B cell (primary cell): ENCODE measurements around the gene KLHL20. TPM values are rescaled to one million over a fixed set of nuclear protein-coding genes. Genes with fewer than 3 reads are reported as not detected.

ENCODE experiments used
- ATAC-seq: fragments of 200-7000 bp; cut with Tn5 transposase; one replicate; pipeline ENCODE4 v1.10.0; 2021; ENCODE audit warnings: low read depth, mild to moderate bottlenecking, moderate number of reproducible peaks, moderate library complexity
- CTCF ChIA-PET: fragments of 350-600 bp; sonication (Branson Sonifier 250); formaldehyde crosslinking; loops from one replicate; lab custom pipeline; 2021; ENCODE audit warnings: antibody characterized with exemption, inconsistent platforms; lab: Charles Lee
- POLR2A ChIA-PET: fragments of 350-600 bp; sonication (Branson Sonifier 250); formaldehyde crosslinking; loops from one replicate; lab custom pipeline; 2021; ENCODE audit warnings: antibody characterized with exemption; lab: Charles Lee
- DNase-seq: peaks from one replicate; pipeline ENCODE4 v3.0.0; 2013
- H2AFZ ChIP-seq: 2 replicates; pipeline ENCODE4 v1.6.1; 2012; ENCODE audit warnings: mild to moderate bottlenecking, low read depth, low read length; ENCODE audit not compliant: insufficient read depth, poor library complexity, severe bottlenecking
- H3K27ac ChIP-seq, 2 donors: 1 replicate in 1 of 2; 2 replicates in 1 of 2; pipeline ENCODE4 v1.5.1; 2012 to 2013; ENCODE audit warnings: low read length in 2 of 2, mild to moderate bottlenecking in 2 of 2, moderate library complexity in 1 of 2
- H3K27me3 ChIP-seq, 4 experiments: fragments of 200-600 bp in 1 of 4; sonication (generic) in 1 of 4; replicated peaks in 1 of 4; 1 replicate in 2 of 4; 2 replicates in 2 of 4; pipeline versions ENCODE4 v1.6.1 to v1.7.0; 2013 to 2016; ENCODE audit warnings: low read length in 3 of 4, mild to moderate bottlenecking in 2 of 4, mixed read lengths in 1 of 4, moderate library complexity in 1 of 4; ENCODE audit not compliant: insufficient read depth in 4 of 4, control insufficient read depth in 3 of 4; ENCODE audit errors: control extremely low read depth in 1 of 4
- H3K36me3 ChIP-seq, 2 experiments: replicated peaks in 1 of 2; 1 replicate in 1 of 2; 2 replicates in 1 of 2; pipeline versions ENCODE4 v1.6.1 to v1.7.1; 2013; ENCODE audit warnings: low read length in 1 of 2; ENCODE audit not compliant: insufficient read depth in 2 of 2, control insufficient read depth in 1 of 2; ENCODE audit errors: control extremely low read depth in 1 of 2, extremely low read depth in 1 of 2
- H3K4me1 ChIP-seq, 2 donors: fragments of 200-600 bp in 1 of 2; sonication (generic) in 1 of 2; 1 replicate in 1 of 2; 2 replicates in 1 of 2; pipeline versions ENCODE4 v1.5.1 to v1.6.1; 2013 to 2017; ENCODE audit warnings: low read length in 2 of 2; ENCODE audit not compliant: control insufficient read depth in 2 of 2, insufficient read depth in 2 of 2
- H3K4me2 ChIP-seq: replicated peaks from 2 replicates; pipeline ENCODE3; 2012; ENCODE audit warnings: mild to moderate bottlenecking, low read depth, low read length; ENCODE audit not compliant: poor library complexity, severe bottlenecking
- H3K4me3 ChIP-seq, 5 experiments: fragments of 200-600 bp in 1 of 5; sonication (generic) in 1 of 5; 1 replicate in 3 of 5; 2 replicates in 2 of 5; pipeline versions ENCODE4 v1.5.1 to v1.7.0; 2011 to 2016; ENCODE audit warnings: low read length in 4 of 5, mild to moderate bottlenecking in 4 of 5, low read depth in 2 of 5, control low read depth in 1 of 5, moderate library complexity in 1 of 5; ENCODE audit not compliant: insufficient read depth in 1 of 5; ENCODE audit errors: control extremely low read depth in 1 of 5, extremely low read depth in 1 of 5
- H3K79me2 ChIP-seq: fragments of 200-600 bp; sonication (generic); one replicate; pipeline ENCODE4 v1.6.0; 2016; ENCODE audit warnings: low read length; ENCODE audit not compliant: control insufficient read depth, insufficient read depth
- H3K9ac ChIP-seq: fragments of 200-600 bp; sonication (generic); 2 replicates; pipeline ENCODE4 v1.6.1; 2017; ENCODE audit warnings: mild to moderate bottlenecking, low read length, moderate library complexity
- H3K9me3 ChIP-seq, 3 donors: one replicate each; pipeline versions ENCODE4 v1.6.1 to v1.7.1; 2013; ENCODE audit warnings: low read length in 2 of 3; ENCODE audit not compliant: control insufficient read depth in 2 of 3, insufficient read depth in 1 of 3; ENCODE audit errors: control extremely low read depth in 1 of 3
- H4K20me1 ChIP-seq: 2 replicates; pipeline ENCODE4 v1.6.0; 2012; ENCODE audit warnings: mild to moderate bottlenecking, low read length; ENCODE audit not compliant: insufficient read depth, control insufficient read depth, poor library complexity, severe bottlenecking
- H3K27ac Mint-ChIP-seq: one replicate; pipeline ENCODE4 v1.8.0; 2021; ENCODE audit warnings: mixed read lengths
- H3K27me3 Mint-ChIP-seq: one replicate; pipeline ENCODE4 v1.8.0; 2021; ENCODE audit warnings: mixed read lengths
- H3K4me1 Mint-ChIP-seq: one replicate; pipeline ENCODE4 v1.8.0; 2021; ENCODE audit warnings: mixed read lengths
- H3K4me3 Mint-ChIP-seq: one replicate; pipeline ENCODE4 v1.8.0; 2021; ENCODE audit warnings: mixed read lengths
- H3K9me3 Mint-ChIP-seq: one replicate; pipeline ENCODE4 v1.8.0; 2022; ENCODE audit warnings: mixed read lengths; ENCODE audit not compliant: insufficient read depth
- CTCF ChIP-seq: fragments of 200-600 bp; IDR thresholded peaks from one replicate; pipeline ENCODE4 v1.8.0; 2022; ENCODE audit warnings: antibody characterized with exemption, mild to moderate bottlenecking
- EZH2 ChIP-seq: IDR thresholded peaks from 2 replicates; pipeline ENCODE4 v1.6.1; 2012; ENCODE audit warnings: borderline replicate concordance, low read depth, mild to moderate bottlenecking, moderate library complexity, low read length; ENCODE audit not compliant: insufficient read depth, poor library complexity, severe bottlenecking
- WGBS: methylation state at CpG from one replicate; pipeline ENCODE4 v1.1.5; 2013; ENCODE audit warnings: missing lambda C conversion rate; ENCODE audit not compliant: insufficient coverage; 5-methylcytosine and 5-hydroxymethylcytosine counted together
- intact Hi-C: fragments of 100-400 bp; cut with micrococcal nuclease; formaldehyde crosslinking; loops from one replicate; pipeline ENCODE4 v1.10.0; 2022
- polyA plus RNA-seq: library from polyadenylated mRNA; depleted of rRNA; stranded (reverse); fragments of >200 nt; gene quantifications from 2 replicates; pipeline ENCODE4 v1.2.3, GENCODE V29; 2012
- total RNA-seq, 2 donors: library from RNA; stranded (reverse); fragments of 120-200 nt in 1 of 2; gene quantifications; 1 replicate in 1 of 2; 2 replicates in 1 of 2; pipeline versions ENCODE4 v1.2.3 to v1.2.4, GENCODE V29; 2013 to 2022

KLHL20 gene
- total and polyA plus RNA-seq, 2 donors (not counting 1 experiment from before 2014, with no cell fraction given) = 8.9 to 32.2 TPM

- no peak for ATAC-seq
- Mint-ChIP-seq H3K27me3 (peaks cover 44% of the 10 kb centered on the region), H3K9me3 (no peaks in the 10 kb centered on the region), H3K4me1 (no peaks in the 10 kb centered on the region), H3K27ac (no peak overlapping the region), H3K4me3 (no peak overlapping the region)
- ChIA-PET POLR2A (no interaction called here), CTCF (interaction anchor here (1.2 kb wide), 1 partner anchor 278 kb away, joined by 3 read pairs; no protein-coding TSS in a partner anchor)
- Histone ChIP-seq H4K20me1 (no peaks in the 10 kb centered on the region), H3K9me3 (no peaks in the 10 kb centered on the region), H3K36me3 (no peaks in the 10 kb centered on the region), H3K4me1 (no peaks in the 10 kb centered on the region), H3K4me3 (no peak overlapping the region), H3K27me3 (peaks cover 0 to 21% (median 11%) of the 10 kb centered on the region in 4 experiments), H3K27ac (no peak overlapping the region), H2AFZ (no peak overlapping the region), H3K79me2 (no peaks in the 10 kb centered on the region), H3K9ac (no peak overlapping the region), H3K4me2 (no peak overlapping the region)
- TF ChIP-seq EZH2 (no peak), CTCF (no peak)
- no peak for DNase-seq
- intact Hi-C loops = no loop called here
- WGBS = 43% methylated on average over 2 of the region's 2 CpGs
Observed at GRCh38 chr1:173708787-173709186, 6.0 kb upstream of the KLHL20 start.

- no peak for DNase-seq
- peak overlapping the region; percentile 93 for H2AFZ ChIP-seq
- no peaks in the 10 kb centered on the region for H4K20me1 ChIP-seq
- H3K9me3 ChIP-seq = no peaks in the 10 kb centered on the region
- ATAC-seq = no peak
- intact Hi-C loops = loop anchor here (1.0 to 2.0 kb wide), 5 partner anchors 110 to 1182 kb away; partner anchors contain the start of genes CENPL, DARS2, PRDX6 and SUCO
- Mint-ChIP-seq H3K27ac (peak overlapping the region; percentile 96), H3K4me3 (peak overlapping the region; percentile 98), H3K4me1 (peaks cover 23% of the 10 kb centered on the region), H3K9me3 (no peaks in the 10 kb centered on the region), H3K27me3 (peaks cover 28% of the 10 kb centered on the region)
- peak overlapping the region; percentile 76 to 92 (median 84) for H3K4me3 ChIP-seq
- WGBS = 33% methylated on average over 2 of the region's 3 CpGs
- H3K36me3 ChIP-seq = no peaks in the 10 kb centered on the region
- H3K4me1 ChIP-seq = peaks cover 10 to 15% of the 10 kb centered on the region in 2 donors
- CTCF ChIA-PET = interaction anchor here (1.3 to 2.9 kb wide), 3 partner anchors 111 to 284 kb away, joined by 6 to 19 read pairs (median 6); partner anchors contain the start of genes CENPL and ZBTB37
- peak overlapping the region; percentile 84 for H3K4me2 ChIP-seq
- H3K9ac ChIP-seq = peak overlapping the region; percentile 91
- peaks cover 0 to 13% (median 3%) of the 10 kb centered on the region in 4 experiments for H3K27me3 ChIP-seq
- POLR2A ChIA-PET = interaction anchor here (0.6 to 1.3 kb wide), 4 partner anchors 110 to 1309 kb away, joined by 3 to 10 read pairs (median 3); partner anchors contain the start of genes CENPL, DARS2, GAS5 and MRPS14
- H3K27ac ChIP-seq = peak overlapping the region; percentile 75 to 84
- peaks cover 29% of the 10 kb centered on the region for H3K79me2 ChIP-seq
- TF ChIP-seq EZH2 (no peak), CTCF (no peak)
Observed at GRCh38 chr1:173714441-173714758, 381 bp upstream of the KLHL20 start.
